ENCODE results near the gene TRMO.

TRMO gene

GRCh38 chr9:97903177-97903576 is 19.1 kb downstream of the TRMO start:
- DNase-seq (ENCODE audit: low spot score) = no peak

- peak; percentile 71 for DNase-seq (ENCODE audit: low spot score)
Measured at GRCh38 chr9:97900738-97901565, 21.3 kb downstream of the TRMO start.

GRCh38 chr9:97900103-97900737 is 22.1 kb downstream of the TRMO start:
- peak; percentile 59 for DNase-seq (ENCODE audit: low spot score)

- DNase-seq (ENCODE audit: low spot score) = peak; percentile 16
Measured at GRCh38 chr9:97895695-97896332, 26.5 kb downstream of the TRMO start.

GRCh38 chr9:97895211-97895610 is 27.1 kb downstream of the TRMO start:
- DNase-seq (ENCODE audit: low spot score) = no peak

GRCh38 chr9:97892421-97892820 is 29.9 kb downstream of the TRMO start:
- no peak for DNase-seq (ENCODE audit: low spot score)

- DNase-seq (ENCODE audit: low spot score) = no peak
Measured at GRCh38 chr9:97891736-97892135, 30.6 kb downstream of the TRMO start.

- DNase-seq (ENCODE audit: low spot score) = peak; percentile 61
Measured at GRCh38 chr9:97889941-97890887, 32.1 kb downstream of the TRMO start.

- DNase-seq (ENCODE audit: low spot score) = no peak
Measured at GRCh38 chr9:97880336-97880735, 42.0 kb downstream of the TRMO start.

- no peak for DNase-seq (ENCODE audit: low spot score)
Measured at GRCh38 chr9:97876061-97876460, 46.2 kb downstream of the TRMO start.

- DNase-seq (ENCODE audit: low spot score) = no peak
Measured at GRCh38 chr9:97875111-97875510, 47.2 kb downstream of the TRMO start.

- no peak for DNase-seq (ENCODE audit: low spot score)
Measured at GRCh38 chr9:97874624-97875023, 47.7 kb downstream of the TRMO start.

GRCh38 chr9:97873882-97874281 is 48.4 kb downstream of the TRMO start:
- DNase-seq (ENCODE audit: low spot score) = no peak

- DNase-seq (ENCODE audit: low spot score) = no peak
Measured at GRCh38 chr9:97873425-97873824, 48.9 kb downstream of the TRMO start.

GRCh38 chr9:97868859-97869258 is 53.4 kb downstream of the TRMO start:
- DNase-seq (ENCODE audit: low spot score) = no peak

GRCh38 chr9:97866848-97867247 is 55.5 kb downstream of the TRMO start:
- DNase-seq (ENCODE audit: low spot score) = no peak

- no peak for DNase-seq (ENCODE audit: low spot score)
Measured at GRCh38 chr9:97866300-97866699, 56.0 kb downstream of the TRMO start.

- DNase-seq (ENCODE audit: low spot score) = no peak
Measured at GRCh38 chr9:97864396-97864795, 57.9 kb downstream of the TRMO start.

GRCh38 chr9:97863314-97863713 is 59.0 kb downstream of the TRMO start:
- no peak for DNase-seq (ENCODE audit: low spot score)

- DNase-seq (ENCODE audit: low spot score) = no peak
Measured at GRCh38 chr9:97861148-97861475, 61.2 kb downstream of the TRMO start.

GRCh38 chr9:97860451-97861147 is 61.7 kb downstream of the TRMO start:
- DNase-seq (ENCODE audit: low spot score) = no peak

GRCh38 chr9:97859346-97859745 is 63.0 kb downstream of the TRMO start:
- DNase-seq (ENCODE audit: low spot score) = no peak

Data from GM03348 (cell line).